Endothelial cell of umbilical vein (primary cell): ENCODE measurements around the gene CHMP1A. TPM values are rescaled to one million over a fixed set of nuclear protein-coding genes. Genes with fewer than 3 reads are reported as not detected.
A peak's percentile ranks its signal among the peaks of the same experiment; 100 is the strongest.

Source experiments
- BruUV-seq: library from RNA; stranded (reverse); fragments of 400-500 nt; replicated peaks from 2 replicates; lab custom pipeline; 2021; lab: Mats Ljungman, UMichigan
- CTCF ChIA-PET: fragments of 300-600, 350-600 bp; sonication (Branson Sonifier 250); formaldehyde crosslinking; loops from one replicate; lab custom pipeline; 2021; ENCODE audit warnings: antibody characterized with exemption, inconsistent platforms; lab: Charles Lee
- POLR2A ChIA-PET: fragments of 300-600, 350-600 bp; sonication (Branson Sonifier 250); formaldehyde crosslinking; loops from one replicate; lab custom pipeline; 2021; ENCODE audit warnings: antibody characterized with exemption, inconsistent platforms; lab: Charles Lee
- DNase-seq: peaks from one replicate; pipeline ENCODE4 v3.0.0-alpha.2; 2011; ENCODE audit warnings: low read depth, low spot score
- FAIRE-seq: peaks from 2 replicates; lab custom pipeline; 2011; peaks lifted over from hg19 to GRCh38; lab: Jason Lieb, UNC
- H2AFZ ChIP-seq: 2 replicates; pipeline ENCODE4 v1.6.0; 2012; ENCODE audit warnings: low read depth, low read length, control low read depth, inconsistent platforms
- H3K27ac ChIP-seq: 2 replicates; pipeline ENCODE4 v1.5.1; 2011; ENCODE audit warnings: low read depth, mild to moderate bottlenecking, control low read depth, low read length, moderate library complexity; ENCODE audit not compliant: insufficient read depth
- H3K27me3 ChIP-seq, 2 experiments: 2 replicates each; pipeline versions ENCODE4 v1.6.0 to v1.6.1; 2011; ENCODE audit warnings: low read length in 2 of 2, mixed read lengths in 1 of 2; ENCODE audit not compliant: control insufficient read depth in 2 of 2, insufficient read depth in 2 of 2
- H3K36me3 ChIP-seq, 2 experiments: 2 replicates in 1 of 2; 3 replicates in 1 of 2; pipeline ENCODE4 v1.5.1; 2011; ENCODE audit warnings: low read length in 2 of 2, mild to moderate bottlenecking in 1 of 2, moderate library complexity in 1 of 2; ENCODE audit not compliant: control insufficient read depth in 2 of 2, insufficient read depth in 2 of 2; ENCODE audit errors: extremely low read depth in 1 of 2
- H3K4me1 ChIP-seq: 3 replicates; pipeline ENCODE4 v1.5.1; 2011; ENCODE audit warnings: mild to moderate bottlenecking, low read length; ENCODE audit not compliant: control insufficient read depth, insufficient read depth; ENCODE audit errors: extremely low read depth
- H3K4me2 ChIP-seq: 2 replicates; pipeline ENCODE4 v1.6.1; 2011; ENCODE audit warnings: low read length, control low read depth, mixed read lengths; ENCODE audit not compliant: insufficient read depth
- H3K4me3 ChIP-seq, 3 experiments: fragments of 200-600 bp in 1 of 3; sonication (generic), shearing (Covaris generic) in 1 of 3; replicated peaks in 1 of 3; 2 replicates each; pipeline ENCODE4 v1.5.1; 2011 to 2016; ENCODE audit warnings: control low read depth in 3 of 3, low read length in 3 of 3, mild to moderate bottlenecking in 2 of 3, inconsistent platforms in 1 of 3, low read depth in 1 of 3, moderate library complexity in 1 of 3; ENCODE audit not compliant: insufficient read depth in 1 of 3
- H3K79me2 ChIP-seq: 2 replicates; pipeline ENCODE4 v1.6.0; 2012; ENCODE audit warnings: low read length, inconsistent platforms; ENCODE audit not compliant: control insufficient read depth, insufficient read depth
- H3K9ac ChIP-seq: replicated peaks from 2 replicates; pipeline ENCODE3; 2011; ENCODE audit warnings: low read length, control low read depth; ENCODE audit not compliant: insufficient read depth; ENCODE audit errors: extremely low read depth
- H3K9me1 ChIP-seq: replicated peaks from 3 replicates; pipeline ENCODE4 v1.6.0; 2011; ENCODE audit warnings: mild to moderate bottlenecking, low read length; ENCODE audit not compliant: control insufficient read depth, insufficient read depth; ENCODE audit errors: extremely low read depth
- H3K9me3 ChIP-seq: replicated peaks from 2 replicates; pipeline ENCODE4 v1.5.1; 2012; ENCODE audit warnings: low read length, inconsistent platforms; ENCODE audit not compliant: control insufficient read depth, insufficient read depth
- H4K20me1 ChIP-seq: replicated peaks from 2 replicates; pipeline ENCODE3; 2011; ENCODE audit warnings: mild to moderate bottlenecking, low read length; ENCODE audit not compliant: control insufficient read depth, insufficient read depth; ENCODE audit errors: extremely low read depth
- EZH2 ChIP-seq: IDR thresholded peaks from 2 replicates; pipeline ENCODE4 v1.6.1; 2012; ENCODE audit warnings: borderline replicate concordance, low read depth, mild to moderate bottlenecking, moderate library complexity, low read length, inconsistent platforms; ENCODE audit not compliant: severe bottlenecking
- FOS ChIP-seq: IDR thresholded peaks from 2 replicates; pipeline ENCODE4 v1.6.1; 2011; ENCODE audit warnings: mild to moderate bottlenecking, low read length, moderate library complexity, borderline replicate concordance; ENCODE audit not compliant: insufficient read depth
- GATA2 ChIP-seq: IDR thresholded peaks from 2 replicates; pipeline ENCODE4 v1.7.0; 2011; ENCODE audit warnings: low read depth, mild to moderate bottlenecking, moderate library complexity, mixed read lengths, low read length; ENCODE audit not compliant: insufficient read length, insufficient read depth
- JUN ChIP-seq: IDR thresholded peaks from 2 replicates; pipeline ENCODE4 v1.6.1; 2011; ENCODE audit warnings: borderline replicate concordance, low read depth; ENCODE audit not compliant: insufficient read length, insufficient read depth
- MYC ChIP-seq: IDR thresholded peaks from one replicate; pipeline ENCODE4 v1.6.1; 2011; ENCODE audit warnings: mild to moderate bottlenecking, low read depth, low read length
- POLR2A ChIP-seq: IDR thresholded peaks from 2 replicates; pipeline ENCODE4 v1.6.1; 2012; ENCODE audit warnings: low read depth, mild to moderate bottlenecking, control low read depth, low read length
- POLR2AphosphoS5 ChIP-seq: IDR thresholded peaks from 2 replicates; pipeline ENCODE4 v1.6.1; 2012; ENCODE audit warnings: low read depth, mild to moderate bottlenecking, control low read depth, low read length, moderate library complexity; ENCODE audit not compliant: insufficient read depth
- dilution Hi-C: fragments of 300-500 bp; cut with MboI; formaldehyde crosslinking; loops from one replicate; pipeline ENCODE4 v1.15.0; 2019; ENCODE audit warnings: low sequenced_read_pairs; ENCODE audit not compliant: extremely low pct_ligation_motif_present
- intact Hi-C: fragments of 100-400 bp; cut with micrococcal nuclease; formaldehyde crosslinking; loops from one replicate; pipeline ENCODE4 v1.10.0; 2022
- polyA plus RNA-seq, 4 experiments: library from polyadenylated mRNA; depleted of rRNA in 3 of 4; stranded (reverse) in 3 of 4; unstranded in 1 of 4; fragments of >200 nt; gene quantifications; 2 replicates each; pipeline versions ENCODE4 v1.2.1 to v1.2.3, GENCODE V29; 2011 to 2012; ENCODE audit warnings: missing spikeins in 1 of 4
- total RNA-seq: library from RNA; stranded (reverse); gene quantifications from 2 replicates; pipeline ENCODE4 v1.2.3, GENCODE V29; 2021
- TF ChIP-seq, protein P1 (sequence below), 2 donors: IDR thresholded peaks; 1 replicate in 1 of 2; 2 replicates in 1 of 2; pipeline ENCODE4 v1.5.1; 2011; ENCODE audit warnings: low read length in 2 of 2, mild to moderate bottlenecking in 2 of 2, moderate library complexity in 2 of 2, control low read depth in 1 of 2, inconsistent platforms in 1 of 2, low read depth in 1 of 2; ENCODE audit not compliant: insufficient read depth in 1 of 2; ENCODE audit errors: extremely low read depth in 1 of 2
- TF ChIP-seq, protein P2 (sequence below): IDR thresholded peaks from 2 replicates; pipeline ENCODE4 v1.6.1; 2011; ENCODE audit not compliant: insufficient read depth, insufficient read length

CHMP1A gene
- total and polyA plus RNA-seq, 2 donors (not counting 3 experiments of a cell fraction or from before 2014, with no cell fraction given) = 83.9 to 101 TPM

DNA sequence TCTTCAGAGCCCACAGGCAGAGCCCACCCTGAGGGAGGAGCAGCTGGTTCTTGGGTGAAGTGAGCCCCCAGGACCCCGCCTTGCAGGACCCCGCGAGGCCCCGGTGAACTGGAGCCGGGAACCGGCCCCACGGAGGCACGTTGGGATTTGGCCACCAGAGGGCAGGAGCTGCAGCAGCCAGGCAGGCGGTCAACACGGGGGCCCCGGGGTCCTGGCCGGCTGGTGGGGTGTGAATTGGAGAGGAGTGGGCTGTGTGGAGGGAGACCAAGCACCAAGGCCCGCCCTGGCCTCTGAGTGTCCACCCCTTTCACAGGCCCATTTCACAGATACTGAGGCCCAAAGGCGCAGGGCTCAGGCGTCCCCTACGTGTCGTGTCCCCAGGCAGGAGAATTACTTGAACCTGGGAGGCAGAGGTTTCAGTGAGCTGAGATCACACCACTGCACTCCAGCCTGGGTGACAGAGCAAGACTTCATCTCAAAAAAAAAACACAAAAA, 41.9 kb downstream of the CHMP1A start:
- Histone ChIP-seq H3K4me1 (peaks cover 2% of the 10 kb centered on the region), H3K9me3 (no peaks in the 10 kb centered on the region), H4K20me1 (no peaks in the 10 kb centered on the region), H3K79me2 (no peaks in the 10 kb centered on the region), H2AFZ (no peak overlapping the region), H3K27ac (no peak overlapping the region), H3K9me1 (no peaks in the 10 kb centered on the region), H3K4me2 (no peak overlapping the region), H3K9ac (no peak overlapping the region), H3K4me3 (no peak overlapping the region), H3K36me3 (no peaks in the 10 kb centered on the region), H3K27me3 (no peaks in the 10 kb centered on the region)
- ChIA-PET POLR2A (no interaction called here), CTCF (interaction anchor here (0.9 to 4.1 kb wide), 20 partner anchors 8 to 246 kb away, joined by 3 to 48 read pairs (median 8); partner anchors contain the start of gene CPNE7)
- peak; percentile 58 for FAIRE-seq
- intact Hi-C loops (loop anchor here (1.0 kb wide), 1 partner anchor 26 kb away; no protein-coding TSS in a partner anchor), dilution Hi-C loops (no loop called here)
- TF ChIP-seq, protein P1, sequence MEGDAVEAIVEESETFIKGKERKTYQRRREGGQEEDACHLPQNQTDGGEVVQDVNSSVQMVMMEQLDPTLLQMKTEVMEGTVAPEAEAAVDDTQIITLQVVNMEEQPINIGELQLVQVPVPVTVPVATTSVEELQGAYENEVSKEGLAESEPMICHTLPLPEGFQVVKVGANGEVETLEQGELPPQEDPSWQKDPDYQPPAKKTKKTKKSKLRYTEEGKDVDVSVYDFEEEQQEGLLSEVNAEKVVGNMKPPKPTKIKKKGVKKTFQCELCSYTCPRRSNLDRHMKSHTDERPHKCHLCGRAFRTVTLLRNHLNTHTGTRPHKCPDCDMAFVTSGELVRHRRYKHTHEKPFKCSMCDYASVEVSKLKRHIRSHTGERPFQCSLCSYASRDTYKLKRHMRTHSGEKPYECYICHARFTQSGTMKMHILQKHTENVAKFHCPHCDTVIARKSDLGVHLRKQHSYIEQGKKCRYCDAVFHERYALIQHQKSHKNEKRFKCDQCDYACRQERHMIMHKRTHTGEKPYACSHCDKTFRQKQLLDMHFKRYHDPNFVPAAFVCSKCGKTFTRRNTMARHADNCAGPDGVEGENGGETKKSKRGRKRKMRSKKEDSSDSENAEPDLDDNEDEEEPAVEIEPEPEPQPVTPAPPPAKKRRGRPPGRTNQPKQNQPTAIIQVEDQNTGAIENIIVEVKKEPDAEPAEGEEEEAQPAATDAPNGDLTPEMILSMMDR (IDR thresholded peaks at IDR 0.05; ENCODE audit: extremely low read depth in 1 of 2, insufficient read depth in 1 of 2, low read depth in 1 of 2, low read length in 2 of 2) = peak; percentile 80 to 85
- no peak for TF ChIP-seq GATA2
- no peak for TF ChIP-seq EZH2
- BruUV-seq = no TSS peak
- no peak for DNase-seq

DNA sequence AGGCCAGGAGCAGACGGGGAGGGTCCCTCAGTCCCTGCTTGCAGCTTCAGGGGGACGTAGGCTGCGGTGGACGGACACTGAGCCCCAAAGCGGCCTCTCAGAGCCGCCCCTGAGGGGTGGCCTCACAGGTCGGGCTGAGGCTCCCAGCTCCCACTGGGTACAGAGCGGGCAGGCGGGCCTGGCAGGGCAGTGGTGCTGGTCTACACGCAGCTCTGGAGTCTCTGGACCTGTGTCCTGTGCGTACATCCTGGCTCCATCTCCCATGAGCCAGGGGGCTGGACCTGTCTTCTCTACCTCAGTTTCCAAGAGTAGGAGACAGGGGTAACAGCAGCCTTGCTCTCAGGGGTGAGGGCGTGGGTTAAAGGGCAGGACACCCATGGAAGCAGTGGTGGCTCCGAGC, 42.3 kb downstream of the CHMP1A start:
- H3K79me2 ChIP-seq = no peaks in the 10 kb centered on the region
- no peak overlapping the region for H2AFZ ChIP-seq
- H3K9me3 ChIP-seq = no peaks in the 10 kb centered on the region
- no peak overlapping the region for H3K27ac ChIP-seq
- no peaks in the 10 kb centered on the region for H3K27me3 ChIP-seq
- TF ChIP-seq, protein P2, sequence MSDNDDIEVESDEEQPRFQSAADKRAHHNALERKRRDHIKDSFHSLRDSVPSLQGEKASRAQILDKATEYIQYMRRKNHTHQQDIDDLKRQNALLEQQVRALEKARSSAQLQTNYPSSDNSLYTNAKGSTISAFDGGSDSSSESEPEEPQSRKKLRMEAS = no peak
- no peak for TF ChIP-seq GATA2
- no peak for TF ChIP-seq POLR2A
- no peak for TF ChIP-seq POLR2AphosphoS5
- TF ChIP-seq EZH2 = no peak
- no peak for TF ChIP-seq MYC
- TF ChIP-seq FOS = no peak
- TF ChIP-seq JUN = no peak
- TF ChIP-seq, protein P1 (IDR thresholded peaks at IDR 0.05; ENCODE audit: extremely low read depth in 1 of 2, insufficient read depth in 1 of 2, low read depth in 1 of 2, low read length in 2 of 2) = no peak
- FAIRE-seq = no peak
- BruUV-seq = no TSS peak
- H3K36me3 ChIP-seq = no peaks in the 10 kb centered on the region
- DNase-seq = no peak
- ChIA-PET CTCF (interaction anchor here (0.8 to 4.1 kb wide), 28 partner anchors 8 to 246 kb away, joined by 3 to 48 read pairs (median 6); partner anchors contain the start of genes CDK10, CHMP1A, CPNE7 and SPATA33), POLR2A (interaction anchor here (0.6 kb wide), 1 partner anchor 100 kb away, joined by 3 read pairs; no protein-coding TSS in a partner anchor)
- H4K20me1 ChIP-seq = no peaks in the 10 kb centered on the region
- no peaks in the 10 kb centered on the region for H3K9me1 ChIP-seq
- dilution Hi-C loops = no loop called here
- H3K4me3 ChIP-seq = no peak overlapping the region
- H3K9ac ChIP-seq = no peak overlapping the region
- H3K4me2 ChIP-seq = no peak overlapping the region
- peaks cover 2% of the 10 kb centered on the region for H3K4me1 ChIP-seq
- intact Hi-C loops = loop anchor here (1.0 kb wide), 1 partner anchor 26 kb away; no protein-coding TSS in a partner anchor
